Measurements from ENCODE around the gene CEBPZ. TPM values are rescaled to one million over a fixed set of nuclear protein-coding genes. Genes with fewer than 3 reads are reported as not detected.

Gene CEBPZ, protein sequence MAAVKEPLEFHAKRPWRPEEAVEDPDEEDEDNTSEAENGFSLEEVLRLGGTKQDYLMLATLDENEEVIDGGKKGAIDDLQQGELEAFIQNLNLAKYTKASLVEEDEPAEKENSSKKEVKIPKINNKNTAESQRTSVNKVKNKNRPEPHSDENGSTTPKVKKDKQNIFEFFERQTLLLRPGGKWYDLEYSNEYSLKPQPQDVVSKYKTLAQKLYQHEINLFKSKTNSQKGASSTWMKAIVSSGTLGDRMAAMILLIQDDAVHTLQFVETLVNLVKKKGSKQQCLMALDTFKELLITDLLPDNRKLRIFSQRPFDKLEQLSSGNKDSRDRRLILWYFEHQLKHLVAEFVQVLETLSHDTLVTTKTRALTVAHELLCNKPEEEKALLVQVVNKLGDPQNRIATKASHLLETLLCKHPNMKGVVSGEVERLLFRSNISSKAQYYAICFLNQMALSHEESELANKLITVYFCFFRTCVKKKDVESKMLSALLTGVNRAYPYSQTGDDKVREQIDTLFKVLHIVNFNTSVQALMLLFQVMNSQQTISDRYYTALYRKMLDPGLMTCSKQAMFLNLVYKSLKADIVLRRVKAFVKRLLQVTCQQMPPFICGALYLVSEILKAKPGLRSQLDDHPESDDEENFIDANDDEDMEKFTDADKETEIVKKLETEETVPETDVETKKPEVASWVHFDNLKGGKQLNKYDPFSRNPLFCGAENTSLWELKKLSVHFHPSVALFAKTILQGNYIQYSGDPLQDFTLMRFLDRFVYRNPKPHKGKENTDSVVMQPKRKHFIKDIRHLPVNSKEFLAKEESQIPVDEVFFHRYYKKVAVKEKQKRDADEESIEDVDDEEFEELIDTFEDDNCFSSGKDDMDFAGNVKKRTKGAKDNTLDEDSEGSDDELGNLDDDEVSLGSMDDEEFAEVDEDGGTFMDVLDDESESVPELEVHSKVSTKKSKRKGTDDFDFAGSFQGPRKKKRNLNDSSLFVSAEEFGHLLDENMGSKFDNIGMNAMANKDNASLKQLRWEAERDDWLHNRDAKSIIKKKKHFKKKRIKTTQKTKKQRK
- total RNA-seq, result 10 to 100 TPM; 17.3 to 38.2 TPM

GRCh38 chr2:37231241-37232130 is at the start of gene CEBPZ, which contains the start of gene NDUFAF7:
TSS of gene CEBPZ (minus strand) at chr2:37231596. CDS start at chr2:37231567, 29 bp downstream.
TSS of gene NDUFAF7 (plus strand) at chr2:37231658. CDS start at chr2:37231706, 48 bp downstream.
- H3K4me1 ChIP-seq (ENCODE audit: control insufficient read depth in 1 of 2, low read depth in 2 of 2), result peaks cover 20 to 47% of the 10 kb centered on the region in 2 donors
- H3K4me3 ChIP-seq, result peak within 1 kb of the TSS; percentile 99
- DNase-seq (ENCODE audit: low spot score), result peak; percentile 62

DNA sequence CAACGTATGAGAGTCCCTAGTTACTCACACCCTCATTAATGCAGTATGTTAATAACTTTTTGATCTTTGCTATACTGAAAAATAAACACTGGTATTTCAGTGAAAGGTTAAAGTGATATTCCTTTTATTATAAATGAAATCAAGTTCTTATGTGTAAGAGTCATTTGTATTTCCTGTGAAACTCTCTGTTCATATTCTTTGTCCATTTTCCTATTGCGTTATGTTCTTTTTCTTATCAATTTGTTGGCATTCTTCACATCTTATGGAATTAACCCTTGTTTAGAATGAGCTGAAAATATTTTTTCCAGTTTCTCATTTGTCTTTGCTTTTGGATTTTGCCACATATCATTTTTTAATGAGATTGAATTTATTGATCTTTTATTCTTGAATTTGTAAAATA is 44.9 kb upstream of the CEBPZ start:
- no peak overlapping the region for H3K27ac ChIP-seq
- DNase-seq (ENCODE audit: low spot score), result no peak
- peaks cover 40% of the 10 kb centered on the region for H3K36me3 ChIP-seq
- TF ChIP-seq, protein P1, sequence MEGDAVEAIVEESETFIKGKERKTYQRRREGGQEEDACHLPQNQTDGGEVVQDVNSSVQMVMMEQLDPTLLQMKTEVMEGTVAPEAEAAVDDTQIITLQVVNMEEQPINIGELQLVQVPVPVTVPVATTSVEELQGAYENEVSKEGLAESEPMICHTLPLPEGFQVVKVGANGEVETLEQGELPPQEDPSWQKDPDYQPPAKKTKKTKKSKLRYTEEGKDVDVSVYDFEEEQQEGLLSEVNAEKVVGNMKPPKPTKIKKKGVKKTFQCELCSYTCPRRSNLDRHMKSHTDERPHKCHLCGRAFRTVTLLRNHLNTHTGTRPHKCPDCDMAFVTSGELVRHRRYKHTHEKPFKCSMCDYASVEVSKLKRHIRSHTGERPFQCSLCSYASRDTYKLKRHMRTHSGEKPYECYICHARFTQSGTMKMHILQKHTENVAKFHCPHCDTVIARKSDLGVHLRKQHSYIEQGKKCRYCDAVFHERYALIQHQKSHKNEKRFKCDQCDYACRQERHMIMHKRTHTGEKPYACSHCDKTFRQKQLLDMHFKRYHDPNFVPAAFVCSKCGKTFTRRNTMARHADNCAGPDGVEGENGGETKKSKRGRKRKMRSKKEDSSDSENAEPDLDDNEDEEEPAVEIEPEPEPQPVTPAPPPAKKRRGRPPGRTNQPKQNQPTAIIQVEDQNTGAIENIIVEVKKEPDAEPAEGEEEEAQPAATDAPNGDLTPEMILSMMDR (IDR thresholded peaks at IDR 0.05), result no peak
- no peak overlapping the region for H3K4me3 ChIP-seq
- no peaks in the 10 kb centered on the region for H3K9me3 ChIP-seq
- no peaks in the 10 kb centered on the region for H3K27me3 ChIP-seq (replicated peaks; ENCODE audit: insufficient read depth)
- H3K4me1 ChIP-seq (ENCODE audit: control insufficient read depth in 1 of 2, low read depth in 2 of 2), result no peaks in the 10 kb centered on the region
- ATAC-seq (ENCODE audit: insufficient number of reproducible peaks, low FRiP score, low read depth), result no peak

More at GRCh38 chr2:37231241-37232130, at the start of gene CEBPZ, which contains the start of gene NDUFAF7:
- Histone ChIP-seq H3K27ac (peak within 1 kb of the TSS; percentile 92 to 96), H3K36me3 (no peaks in the 10 kb centered on the region), H3K27me3 (replicated peaks; ENCODE audit: insufficient read depth) (no peaks in the 10 kb centered on the region), H3K9me3 (no peaks in the 10 kb centered on the region)
- TF ChIP-seq, protein P1 (IDR thresholded peaks at IDR 0.05), result no peak
- peak; percentile 89 for ATAC-seq (ENCODE audit: insufficient number of reproducible peaks, low FRiP score, low read depth)

GRCh38 chr2:37274359-37274965 is 43.1 kb upstream of the CEBPZ start:
- Histone ChIP-seq H3K9me3 (no peaks in the 10 kb centered on the region), H3K4me3 (no peak overlapping the region), H3K4me1 (ENCODE audit: control insufficient read depth in 1 of 2, low read depth in 2 of 2) (no peaks in the 10 kb centered on the region), H3K27me3 (replicated peaks; ENCODE audit: insufficient read depth) (no peaks in the 10 kb centered on the region), H3K27ac (no peak overlapping the region), H3K36me3 (peaks cover 47% of the 10 kb centered on the region)
- DNase-seq (ENCODE audit: low spot score), result no peak
- ATAC-seq (ENCODE audit: insufficient number of reproducible peaks, low FRiP score, low read depth), result no peak
- TF ChIP-seq, protein P1 (IDR thresholded peaks at IDR 0.05), result no peak

DNA sequence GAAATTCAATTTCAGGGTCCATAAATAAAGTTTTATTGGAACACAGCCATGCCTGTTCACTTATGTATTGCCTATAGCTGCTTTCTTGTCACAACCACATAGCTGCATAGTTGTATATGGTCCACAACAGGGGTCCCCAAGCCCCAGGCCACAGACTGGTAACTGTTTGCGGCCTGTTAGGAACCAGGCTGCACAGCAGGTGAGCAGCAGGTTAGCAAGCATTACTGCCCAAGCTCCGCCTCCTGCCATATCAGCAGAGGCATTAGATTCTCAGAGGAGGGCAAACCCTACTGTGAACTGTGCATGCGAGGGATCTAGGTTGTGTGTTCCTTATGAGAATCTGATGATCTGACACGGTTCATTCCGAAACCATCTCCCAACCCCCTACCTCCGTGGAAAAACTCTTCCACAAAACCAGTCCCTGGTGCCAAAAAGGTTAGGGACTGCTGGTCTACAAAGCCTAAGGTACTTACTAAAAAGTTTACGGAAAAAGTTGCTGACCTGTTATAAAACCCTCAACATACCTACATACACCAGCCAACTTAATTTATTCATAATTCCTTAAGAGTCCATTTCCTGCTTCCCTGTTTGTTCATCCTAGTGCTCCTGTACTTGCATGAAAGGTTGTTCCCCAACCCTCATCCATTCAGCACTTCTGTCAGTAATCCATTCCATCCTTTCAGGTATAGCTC is 40.1 kb upstream of the CEBPZ start:
- ATAC-seq (ENCODE audit: insufficient number of reproducible peaks, low FRiP score, low read depth) (no peak), DNase-seq (ENCODE audit: low spot score) (no peak)
- Histone ChIP-seq H3K9me3 (no peaks in the 10 kb centered on the region), H3K4me1 (ENCODE audit: control insufficient read depth in 1 of 2, low read depth in 2 of 2) (no peaks in the 10 kb centered on the region), H3K27ac (no peak overlapping the region), H3K36me3 (peaks cover 45% of the 10 kb centered on the region), H3K4me3 (no peak overlapping the region), H3K27me3 (replicated peaks; ENCODE audit: insufficient read depth) (no peaks in the 10 kb centered on the region)
- TF ChIP-seq, protein P1 (IDR thresholded peaks at IDR 0.05), result no peak
